Fibroblast of skin of right quadriceps (primary cell): ENCODE results near the gene PGD.
"Not testable (repeated sequence)": the region's sequence is repeated elsewhere in the genome, so short reads cannot be mapped to it uniquely, and the experiment has no call there.

Source experiments
- DNase-seq: peaks from one replicate; pipeline ENCODE4 v3.0.0-alpha.2; 2013

PGD gene

GRCh38 chr1:10438677-10439163, 39.9 kb downstream of the PGD start:
- DNase-seq: no peak

- no peak for DNase-seq
Observed at GRCh38 chr1:10440305-10440704, 41.4 kb downstream of the PGD start.

- DNase-seq: no peak
Observed at GRCh38 chr1:10440794-10441193, 41.9 kb downstream of the PGD start.

DNA sequence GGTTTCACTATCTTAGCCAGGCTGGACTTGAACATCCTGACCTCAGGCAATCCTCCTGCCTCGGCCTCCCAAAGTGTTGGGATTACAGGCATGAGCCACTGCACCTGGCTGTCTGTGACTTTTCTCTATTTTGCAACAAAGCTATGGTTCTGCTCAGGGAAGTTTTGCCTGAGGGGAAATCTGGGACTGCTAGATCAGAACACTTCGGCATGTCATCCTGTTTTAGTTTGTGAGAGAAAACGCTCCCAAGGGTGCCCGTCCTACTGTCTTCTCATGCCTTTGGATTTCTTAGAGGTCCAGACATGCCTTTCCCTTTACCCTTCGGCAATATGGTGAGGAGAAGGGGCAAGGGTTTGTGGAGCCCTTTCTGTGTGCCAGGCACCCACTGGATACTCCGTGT, 45.4 kb downstream of the PGD start:
- DNase-seq: no peak

DNA sequence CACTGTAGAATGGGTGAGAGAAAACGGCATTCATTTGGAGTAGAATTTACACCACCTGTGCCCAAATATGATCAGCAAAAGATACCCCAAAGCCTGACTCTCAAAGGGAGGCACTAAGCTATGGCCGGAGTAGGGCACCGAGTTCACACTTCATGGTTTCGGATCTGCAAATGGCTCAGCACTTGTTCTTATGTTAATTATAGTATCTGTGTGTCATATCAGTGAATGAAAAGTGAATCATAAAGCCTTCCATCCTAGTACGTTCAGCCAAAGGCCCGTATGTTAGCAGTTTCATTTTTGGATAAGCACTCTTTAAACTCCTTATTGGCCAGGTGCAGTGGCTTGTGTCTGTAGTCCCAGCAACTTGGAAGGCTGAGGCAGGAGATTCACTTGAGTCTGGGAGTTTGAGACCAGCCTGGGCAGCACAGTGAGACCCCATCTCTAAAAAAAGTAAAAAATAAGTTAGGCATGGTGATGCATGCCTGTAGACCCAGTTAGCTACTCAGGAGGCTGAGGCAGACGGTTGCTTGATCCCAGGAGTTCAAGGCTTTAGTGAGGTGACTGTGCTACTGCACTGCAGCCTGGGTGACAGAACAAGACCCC, 46.0 kb downstream of the PGD start:
- no peak for DNase-seq

DNA sequence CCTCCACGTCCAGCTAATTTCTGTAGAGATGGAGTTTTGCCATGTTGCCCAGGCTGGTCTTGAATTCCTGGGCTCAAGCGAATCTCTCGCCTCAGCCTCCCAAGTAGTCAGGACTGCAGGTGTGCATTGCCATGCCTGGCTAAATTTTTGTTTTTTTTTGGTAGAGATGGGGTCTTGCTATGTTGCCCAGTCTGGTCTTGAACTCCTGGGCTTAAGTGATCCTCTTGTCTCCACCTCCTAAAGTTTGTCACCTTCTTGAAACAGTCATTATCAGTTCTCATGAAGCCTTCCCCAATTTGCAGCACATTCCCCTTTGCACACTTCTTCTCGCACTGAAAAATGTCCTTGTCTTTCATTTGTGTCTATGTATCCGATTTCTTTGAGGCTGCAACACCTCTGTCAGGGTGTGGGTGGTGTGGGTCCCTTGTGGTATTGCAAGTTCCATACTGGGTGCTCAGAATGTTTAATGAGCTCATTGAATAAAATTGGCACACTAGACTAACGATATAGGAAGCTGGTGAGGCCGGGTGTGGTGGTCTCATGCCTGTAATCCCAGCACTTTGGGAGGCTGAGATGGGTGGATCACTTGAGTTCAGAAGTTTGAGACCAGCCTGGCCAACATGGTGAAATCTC, 48.0 kb downstream of the PGD start:
- DNase-seq: no peak

- DNase-seq: no peak
Observed at GRCh38 chr1:10449751-10450150, 50.9 kb downstream of the PGD start, which contains the start of gene CORT. TSS of gene CORT (plus strand) at chr1:10450031. CDS start at chr1:10450224, 193 bp downstream.

DNA sequence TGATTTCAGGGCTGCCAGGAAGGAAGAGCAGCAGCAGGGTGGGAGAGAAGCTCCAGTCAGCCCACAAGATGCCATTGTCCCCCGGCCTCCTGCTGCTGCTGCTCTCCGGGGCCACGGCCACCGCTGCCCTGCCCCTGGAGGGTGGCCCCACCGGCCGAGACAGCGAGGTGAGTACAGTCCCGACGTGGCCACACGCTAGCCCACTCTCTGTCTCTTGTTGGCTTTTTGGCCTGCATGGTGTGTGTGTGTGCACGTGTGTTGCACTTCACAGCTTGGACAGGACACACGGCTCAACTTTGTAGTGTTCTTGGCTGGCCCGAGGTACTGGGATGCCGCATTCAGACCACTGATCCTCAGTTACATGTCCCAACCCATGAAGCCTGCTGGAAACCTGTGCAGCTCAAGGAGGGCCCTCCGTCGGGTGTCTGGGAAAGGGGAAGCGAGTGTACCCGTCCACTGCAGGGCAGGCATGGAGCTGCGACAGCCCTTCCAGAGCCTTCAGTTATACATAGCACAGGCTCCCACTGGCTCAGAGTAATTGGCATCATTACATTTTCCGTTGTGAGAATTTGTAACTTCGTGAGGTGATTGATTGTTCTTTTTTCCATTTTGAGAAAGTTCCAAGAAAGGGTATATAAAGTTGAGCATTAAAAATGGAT, 51.4 kb downstream of the PGD start:
- no peak for DNase-seq

DNA sequence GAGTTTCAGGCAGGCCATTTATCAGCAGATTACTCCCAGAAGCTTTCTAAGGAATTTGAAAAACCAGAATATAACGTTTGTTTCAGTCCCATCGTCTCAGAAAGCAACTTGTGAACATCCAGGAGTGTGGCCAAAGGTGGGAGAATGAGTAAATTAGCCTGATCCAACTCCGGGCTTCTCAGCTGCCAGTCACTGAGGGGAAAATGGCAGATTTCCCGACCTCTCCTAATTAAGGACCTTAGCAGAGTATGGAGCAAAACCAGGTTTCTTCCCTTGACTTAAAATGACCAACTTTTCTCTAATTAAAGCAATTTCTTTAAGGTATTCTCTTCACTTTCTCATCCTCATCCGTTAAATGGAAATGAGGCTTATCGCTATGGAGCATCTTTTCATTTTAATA, 52.0 kb downstream of the PGD start:
- no peak for DNase-seq

- DNase-seq: peak; percentile 50
Observed at GRCh38 chr1:10451287-10451686, 52.4 kb downstream of the PGD start.

DNA sequence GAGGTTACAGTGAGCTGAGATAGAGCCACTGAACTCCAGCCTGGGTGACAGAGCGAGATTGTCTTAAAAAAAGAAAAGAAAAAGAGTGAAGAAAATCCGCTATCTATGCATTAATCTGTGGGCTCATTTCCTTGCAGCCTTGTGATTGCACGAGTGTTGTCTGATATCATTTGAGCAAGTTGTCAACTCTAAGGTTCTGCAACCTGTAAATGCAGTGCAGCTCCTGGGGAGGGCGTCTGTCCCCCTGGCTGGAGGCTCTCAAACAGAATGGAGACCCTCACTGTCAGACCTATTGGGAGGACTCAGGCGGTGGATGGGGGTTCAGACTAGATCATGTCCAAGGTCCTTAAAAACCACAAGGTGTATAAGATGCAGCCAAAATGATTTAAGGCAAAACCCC, 57.2 kb downstream of the PGD start:
- no peak for DNase-seq

- DNase-seq: no peak
Observed at GRCh38 chr1:10456661-10457060, 57.8 kb downstream of the PGD start.

GRCh38 chr1:10457462-10457861, 58.6 kb downstream of the PGD start:
- DNase-seq: not testable (repeated sequence)

DNA sequence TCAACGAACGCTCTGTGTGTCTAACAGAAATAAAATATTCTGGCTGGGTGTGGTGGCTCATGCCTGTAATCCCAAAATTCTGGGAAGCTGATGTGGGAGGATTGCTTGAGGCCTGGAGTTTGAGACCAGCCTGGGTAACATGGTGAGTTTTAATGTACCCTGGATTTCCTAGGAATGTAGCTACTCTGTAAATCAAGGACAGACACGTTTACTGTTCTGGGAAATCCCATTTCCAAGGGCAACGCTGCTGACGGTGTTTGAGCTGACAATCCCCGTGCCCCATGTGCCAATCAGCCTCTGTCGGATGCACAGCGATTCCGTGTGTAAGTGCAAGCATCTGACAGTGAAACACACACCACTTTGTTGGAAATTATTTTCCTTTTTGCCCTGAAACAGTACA, 59.0 kb downstream of the PGD start:
- DNase-seq: no peak

- peak; percentile 79 for DNase-seq
Observed at GRCh38 chr1:10459184-10459583, 60.3 kb downstream of the PGD start.

- no peak for DNase-seq
Observed at GRCh38 chr1:10467078-10467477, 68.2 kb downstream of the PGD start.

GRCh38 chr1:10470043-10470442, 71.2 kb downstream of the PGD start:
- no peak for DNase-seq
